OCI-M2 (cell line): ENCODE data around the gene CRYBB1.

Experiments used
- DNase-seq: peaks from one replicate; lab custom pipeline; 2025; ENCODE audit not compliant: unreplicated experiment; lab: John Stamatoyannopoulos, UW

The CRYBB1 gene

DNA sequence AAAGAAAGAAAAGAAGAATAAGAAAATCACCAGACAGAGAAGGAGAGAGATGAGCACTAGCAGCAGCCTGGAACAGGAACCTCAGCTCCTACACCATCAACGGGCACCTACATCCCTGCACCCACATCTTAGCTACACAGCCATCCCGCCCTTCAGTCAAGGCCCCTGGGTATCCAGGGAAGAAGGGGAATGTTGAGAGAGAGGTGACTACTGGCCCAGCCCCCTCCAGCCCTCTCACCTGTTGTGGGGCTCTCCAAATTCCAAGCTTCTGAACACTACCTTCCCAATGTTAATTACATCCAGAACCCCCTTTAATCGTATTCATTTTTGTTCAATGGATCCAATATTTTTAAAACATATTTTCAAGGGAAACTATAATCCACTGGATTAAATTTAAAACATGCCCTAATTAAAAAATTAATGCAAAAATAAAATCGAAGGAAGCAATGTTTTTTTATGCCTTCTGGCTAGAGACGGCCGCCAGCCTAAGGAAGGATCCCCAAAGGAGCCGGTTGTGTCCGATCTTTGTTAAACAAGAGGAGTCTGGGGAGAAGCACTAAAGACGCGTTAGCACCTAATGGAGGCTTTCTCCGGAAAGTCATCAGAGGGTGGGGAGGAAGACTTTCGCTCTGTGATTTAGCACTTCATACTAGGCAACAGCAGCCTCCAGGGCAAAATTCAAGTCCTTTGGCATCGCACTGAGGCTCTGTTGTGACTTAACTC lies 37.4 kb downstream of the CRYBB1 start:
- DNase-seq: no peak

GRCh38 chr22:26579331-26579886 lies 38.4 kb downstream of the CRYBB1 start:
- no peak for DNase-seq

GRCh38 chr22:26577081-26577480 lies 40.7 kb downstream of the CRYBB1 start:
- no peak for DNase-seq

DNA sequence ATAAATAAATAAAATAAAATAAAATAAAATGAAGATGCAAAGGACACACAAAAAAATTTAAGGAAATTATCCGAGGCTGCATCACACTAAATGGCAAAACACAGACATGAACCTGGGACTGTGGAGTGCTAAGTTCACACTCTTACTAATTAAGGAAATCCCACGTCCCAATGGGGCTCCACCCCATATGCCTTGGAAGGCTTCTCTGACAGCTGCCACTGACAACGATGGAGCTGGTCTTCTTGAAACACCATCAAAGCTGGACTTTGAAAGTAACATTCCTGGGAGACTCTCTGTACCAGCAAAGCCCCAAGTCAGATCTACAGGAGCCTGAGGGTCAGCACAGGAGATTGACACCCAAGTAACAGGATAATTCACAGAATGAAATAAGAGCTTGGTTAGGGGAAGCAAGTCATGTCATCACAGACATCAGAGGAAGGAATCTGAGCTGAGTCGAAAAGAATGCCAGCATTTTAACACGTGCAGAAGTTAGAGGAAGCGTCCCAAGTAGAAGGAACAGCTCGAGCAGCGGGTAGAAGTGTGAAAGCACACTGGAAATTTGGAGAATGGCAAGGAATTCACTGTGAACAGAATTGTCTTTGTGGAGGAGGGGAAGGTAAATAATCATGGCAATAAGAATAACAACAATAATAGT lies 41.7 kb downstream of the CRYBB1 start:
- DNase-seq: no peak

DNA sequence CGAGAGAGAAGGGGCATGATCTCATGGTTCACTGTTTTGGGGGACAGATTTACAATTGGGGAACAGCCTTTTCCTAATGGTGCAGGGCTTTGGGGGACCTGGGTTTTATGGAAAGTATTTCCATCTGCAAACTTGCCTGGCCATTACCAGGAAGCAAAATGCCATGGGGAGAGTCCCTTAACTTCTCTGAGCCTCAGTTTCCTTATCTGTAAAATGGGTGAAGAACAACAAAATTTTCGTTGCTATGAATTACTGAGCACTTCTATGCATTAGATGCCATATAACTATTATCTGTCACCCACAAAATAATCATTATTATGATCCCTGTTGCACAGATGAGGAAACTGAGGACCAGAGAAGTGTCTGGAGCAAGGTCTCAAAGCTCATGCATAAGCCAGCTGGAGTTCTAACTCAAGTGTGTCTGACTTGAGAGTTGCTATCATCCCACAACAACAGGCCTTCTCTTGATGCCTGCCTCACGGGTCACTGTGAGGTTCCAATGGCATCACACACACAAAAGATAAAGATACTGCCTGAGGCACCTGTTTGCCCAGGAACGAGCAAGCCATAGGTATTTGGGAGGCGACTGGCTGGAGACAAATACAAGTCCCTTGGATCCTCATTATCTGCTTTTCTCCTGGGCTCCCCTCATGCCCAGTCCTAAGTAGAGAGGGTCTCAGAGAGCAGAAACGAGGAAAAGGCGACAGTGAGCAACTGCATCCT lies 43.7 kb downstream of the CRYBB1 start:
- no peak for DNase-seq

- DNase-seq: no peak
These were observed 44.7 kb downstream of the CRYBB1 start for GRCh38 chr22:26573026-26573662.

- no peak for DNase-seq
These were observed 46.8 kb downstream of the CRYBB1 start for GRCh38 chr22:26570864-26571525.

- no peak for DNase-seq
These were observed 47.7 kb downstream of the CRYBB1 start for GRCh38 chr22:26570115-26570514.

- no peak for DNase-seq
These were observed 49.6 kb downstream of the CRYBB1 start for GRCh38 chr22:26568207-26568706.

- no peak for DNase-seq
These were observed 50.2 kb downstream of the CRYBB1 start for GRCh38 chr22:26567610-26568009.

DNA sequence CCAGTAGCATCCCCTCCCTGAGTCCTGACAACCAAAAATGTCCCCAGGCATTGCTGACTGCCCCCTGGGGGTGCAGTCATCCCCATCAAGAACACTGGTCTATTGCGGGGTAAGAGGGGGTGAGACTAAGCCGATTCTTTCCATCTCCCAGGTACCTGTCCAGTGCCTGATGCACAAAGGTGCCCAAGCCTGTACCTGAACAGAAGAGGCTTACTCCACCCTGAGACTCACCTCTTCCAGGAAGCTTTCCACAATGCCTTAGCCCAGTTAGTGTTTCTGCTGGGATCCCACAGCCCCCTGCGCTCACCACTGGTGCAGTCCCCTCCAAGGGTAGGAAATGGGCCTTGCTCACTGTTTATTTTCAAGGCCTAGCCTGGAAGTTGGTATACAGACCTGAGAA lies 50.8 kb downstream of the CRYBB1 start:
- DNase-seq: no peak

DNA sequence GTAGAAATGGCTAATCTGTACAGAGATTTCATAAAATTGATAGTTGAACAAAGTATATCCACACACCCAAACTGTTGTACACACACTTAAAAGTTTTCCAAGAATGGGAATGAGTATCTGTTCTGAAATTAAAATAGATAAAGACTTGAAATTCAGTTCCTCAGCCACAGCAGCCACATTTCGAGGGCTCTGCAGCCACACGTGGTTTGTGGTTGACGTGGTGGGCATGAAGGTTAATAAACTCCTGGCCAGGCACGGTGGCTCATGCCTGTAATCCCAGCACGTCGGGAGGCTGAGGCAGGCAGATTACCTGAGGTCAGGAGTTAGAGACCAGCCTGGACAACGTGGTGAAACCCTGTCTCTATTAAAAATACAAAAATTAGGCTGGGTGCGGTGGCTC lies 51.9 kb downstream of the CRYBB1 start:
- no peak for DNase-seq

- DNase-seq: no peak
These were observed 52.6 kb downstream of the CRYBB1 start for GRCh38 chr22:26565181-26565580.

- no peak for DNase-seq
These were observed 53.2 kb downstream of the CRYBB1 start for GRCh38 chr22:26564672-26565071.

DNA sequence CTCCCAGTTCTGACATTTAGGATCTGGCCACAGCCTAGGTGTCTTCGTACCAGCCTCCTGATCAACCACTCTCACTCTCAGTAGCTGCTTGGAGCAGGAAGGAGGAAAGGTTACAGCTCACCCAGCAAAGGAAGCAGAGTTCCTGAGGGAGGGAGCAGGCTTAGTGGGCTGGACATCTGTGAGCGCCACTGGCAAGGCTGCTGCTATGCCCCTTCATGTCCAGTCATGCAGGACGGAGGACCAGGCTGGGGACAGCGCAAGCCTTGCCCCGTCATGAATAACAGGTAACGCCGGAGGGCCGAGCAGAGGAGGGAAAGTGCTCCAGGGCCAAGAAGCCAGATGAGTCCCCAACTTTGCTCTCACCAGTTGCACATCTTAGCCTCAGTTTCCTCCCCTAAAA lies 53.6 kb downstream of the CRYBB1 start:
- DNase-seq: no peak

DNA sequence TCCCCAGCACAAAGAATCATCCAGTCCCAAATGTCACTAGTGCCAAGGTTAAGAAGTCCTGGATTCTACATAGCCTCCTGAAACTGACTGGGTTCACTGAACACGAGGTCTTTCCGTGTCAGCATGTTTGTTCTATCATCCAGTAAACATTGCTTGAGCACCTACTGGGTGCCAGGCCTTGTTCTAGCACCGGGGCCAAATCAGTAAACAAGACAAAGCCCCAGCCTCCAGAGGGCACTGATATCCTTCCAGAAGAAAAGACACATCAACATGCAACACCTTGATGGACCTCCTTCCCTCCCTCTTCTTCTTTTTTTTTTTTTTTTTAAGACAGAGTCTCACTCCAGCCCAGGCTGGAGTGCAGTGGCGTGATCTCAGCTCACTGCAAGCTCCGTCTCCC lies 54.8 kb downstream of the CRYBB1 start:
- no peak for DNase-seq

DNA sequence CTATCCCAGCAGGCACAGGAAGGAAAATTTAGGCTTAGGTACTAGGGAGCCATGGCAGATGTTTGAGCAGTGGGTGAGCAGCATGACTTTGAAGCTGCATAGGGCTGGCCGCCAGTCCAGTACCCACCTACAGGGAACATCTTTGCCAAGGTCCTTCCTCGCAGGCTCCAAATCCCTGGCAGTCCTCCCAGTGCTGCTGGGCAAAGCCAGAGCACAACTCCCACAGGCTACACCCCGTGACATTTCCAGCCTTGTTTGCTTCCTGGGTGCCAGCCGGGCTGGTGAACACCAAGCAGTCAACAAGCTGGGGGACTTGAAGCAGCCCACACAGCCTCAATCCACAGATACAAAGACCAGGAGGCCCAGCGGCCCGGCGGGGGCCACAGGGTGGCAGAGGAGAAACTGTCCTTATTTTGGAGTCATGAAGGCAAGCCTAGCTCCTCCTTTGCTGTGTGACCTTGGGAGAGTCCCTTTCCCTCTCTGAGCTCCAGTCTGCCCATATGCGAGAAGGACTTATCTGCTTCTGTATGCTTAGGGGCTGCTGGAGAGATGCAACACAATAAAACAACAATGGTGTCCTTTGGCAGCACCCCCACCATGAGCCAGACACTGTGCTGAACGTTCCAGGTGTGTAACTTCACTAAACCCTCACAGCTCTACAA lies 55.9 kb downstream of the CRYBB1 start:
- no peak for DNase-seq

- DNase-seq: no peak
These were observed 57.8 kb downstream of the CRYBB1 start for GRCh38 chr22:26559961-26560575.

GRCh38 chr22:26558248-26558895 lies 59.5 kb downstream of the CRYBB1 start:
- DNase-seq: no peak
